H9 (cell line): ENCODE results near the gene ALKAL2. TPM values are rescaled to one million over a fixed set of nuclear protein-coding genes. Genes with fewer than 3 reads are reported as not detected.

Experiments used
- DNase-seq: peaks from one replicate; pipeline ENCODE4 v3.0.0-alpha.2; 2017
- H2AFZ ChIP-seq: one replicate; pipeline ENCODE4 v1.6.1; 2013; ENCODE audit warnings: mild to moderate bottlenecking, low read length, control low read depth, moderate library complexity
- H2AK5ac ChIP-seq: 2 replicates; pipeline ENCODE4 v1.6.1; 2013; ENCODE audit warnings: low read length, control low read depth, mixed read lengths; ENCODE audit not compliant: insufficient read length
- H2BK120ac ChIP-seq: one replicate; pipeline ENCODE4 v1.6.1; 2013; ENCODE audit warnings: low read depth, mild to moderate bottlenecking, low read length, control low read depth, inconsistent platforms; ENCODE audit not compliant: poor library complexity, severe bottlenecking
- H2BK12ac ChIP-seq: 2 replicates; pipeline ENCODE4 v1.6.1; 2013; ENCODE audit warnings: low read length, control low read depth, mixed read lengths, low read depth; ENCODE audit not compliant: insufficient read length
- H2BK15ac ChIP-seq: 2 replicates; pipeline ENCODE4 v1.6.1; 2013; ENCODE audit warnings: low read depth, low read length, control low read depth
- H2BK20ac ChIP-seq: one replicate; pipeline ENCODE4 v1.6.1; 2013; ENCODE audit warnings: low read depth, mild to moderate bottlenecking, low read length, control low read depth, inconsistent platforms; ENCODE audit not compliant: poor library complexity, severe bottlenecking
- H2BK5ac ChIP-seq: 2 replicates; pipeline ENCODE4 v1.6.1; 2013; ENCODE audit warnings: low read length, control low read depth, mixed read lengths; ENCODE audit not compliant: insufficient read length
- H3K14ac ChIP-seq: 2 replicates; pipeline ENCODE4 v1.6.1; 2013; ENCODE audit warnings: low read length, control low read depth; ENCODE audit not compliant: insufficient read depth
- H3K18ac ChIP-seq: 2 replicates; pipeline ENCODE4 v1.6.1; 2013; ENCODE audit warnings: low read depth, mild to moderate bottlenecking, mixed read lengths, low read length, control low read depth; ENCODE audit not compliant: insufficient read length
- H3K23ac ChIP-seq: 2 replicates; pipeline ENCODE4 v1.6.1; 2013; ENCODE audit warnings: low read length, control low read depth, mixed read lengths, low read depth; ENCODE audit not compliant: insufficient read length
- H3K23me2 ChIP-seq: 2 replicates; pipeline ENCODE4 v1.6.1; 2013; ENCODE audit warnings: low read depth, mild to moderate bottlenecking, mixed read lengths, low read length, control low read depth; ENCODE audit not compliant: insufficient read length, poor library complexity, severe bottlenecking
- H3K27ac ChIP-seq: 2 replicates; pipeline ENCODE4 v1.5.1; 2013; ENCODE audit warnings: low read length, control low read depth, mixed read lengths, low read depth; ENCODE audit not compliant: insufficient read length
- H3K27me3 ChIP-seq: 2 replicates; pipeline ENCODE4 v1.6.1; 2013; ENCODE audit warnings: low read length, control low read depth, inconsistent platforms; ENCODE audit not compliant: insufficient read depth
- H3K4ac ChIP-seq: 2 replicates; pipeline ENCODE4 v1.6.1; 2013; ENCODE audit warnings: low read depth, mild to moderate bottlenecking, control low read depth, inconsistent platforms, low read length, moderate library complexity
- H3K4me1 ChIP-seq: 2 replicates; pipeline ENCODE4 v1.6.1; 2013; ENCODE audit warnings: low read length, control low read depth, inconsistent platforms; ENCODE audit not compliant: insufficient read depth
- H3K4me2 ChIP-seq: 2 replicates; pipeline ENCODE4 v1.6.1; 2013; ENCODE audit warnings: low read length, control low read depth, mixed read lengths; ENCODE audit not compliant: insufficient read length, insufficient read depth
- H3K56ac ChIP-seq: 2 replicates; pipeline ENCODE4 v1.6.1; 2013; ENCODE audit warnings: low read depth, mild to moderate bottlenecking, mixed read lengths, low read length, control low read depth; ENCODE audit not compliant: insufficient read length
- H3K79me1 ChIP-seq: 2 replicates; pipeline ENCODE4 v1.6.1; 2013; ENCODE audit warnings: low read depth, mild to moderate bottlenecking, moderate library complexity, low read length, control low read depth, inconsistent platforms; ENCODE audit not compliant: insufficient read depth, poor library complexity, severe bottlenecking
- H3K79me2 ChIP-seq: 2 replicates; pipeline ENCODE4 v1.6.1; 2013; ENCODE audit warnings: low read length, control low read depth, inconsistent platforms; ENCODE audit not compliant: insufficient read depth
- H3K9ac ChIP-seq: 2 replicates; pipeline ENCODE4 v1.6.1; 2013; ENCODE audit warnings: low read length, control low read depth, mixed read lengths; ENCODE audit not compliant: insufficient read length; ENCODE audit errors: extremely low read depth
- H3K9me3 ChIP-seq: one replicate; pipeline ENCODE4 v1.6.1; 2013; ENCODE audit warnings: low read depth, low read length, inconsistent platforms; ENCODE audit not compliant: control insufficient read depth
- H3T11ph ChIP-seq: one replicate; pipeline ENCODE4 v1.6.1; 2013; ENCODE audit warnings: mild to moderate bottlenecking, low read length, control low read depth, inconsistent platforms
- H4K20me1 ChIP-seq: one replicate; pipeline ENCODE4 v1.6.1; 2013; ENCODE audit not compliant: control insufficient read depth, insufficient read length, insufficient read depth
- H4K5ac ChIP-seq: 2 replicates; pipeline ENCODE4 v1.6.1; 2013; ENCODE audit warnings: low read depth, mild to moderate bottlenecking, mixed read lengths, low read length, control low read depth; ENCODE audit not compliant: insufficient read length
- H4K8ac ChIP-seq: replicated peaks from 2 replicates; pipeline ENCODE4 v1.6.1; 2013; ENCODE audit warnings: low read length, control low read depth, mixed read lengths, low read depth; ENCODE audit not compliant: insufficient read length
- H4K91ac ChIP-seq: 2 replicates; pipeline ENCODE4 v1.6.1; 2013; ENCODE audit warnings: low read depth, mild to moderate bottlenecking, moderate library complexity, mixed read lengths, low read length, control low read depth; ENCODE audit not compliant: insufficient read length
- H3K27ac Mint-ChIP-seq, 3 experiments: 2 replicates in 2 of 3; 3 replicates in 1 of 3; pipeline ENCODE4 v1.8.0; 2020 to 2021; ENCODE audit warnings: mixed read lengths in 3 of 3, mild to moderate bottlenecking in 1 of 3, moderate library complexity in 1 of 3
- H3K27me3 Mint-ChIP-seq: 2 replicates; pipeline ENCODE4 v1.8.0; 2021; ENCODE audit warnings: low read depth, mild to moderate bottlenecking, moderate library complexity, mixed read lengths
- H3K36me3 Mint-ChIP-seq, 3 experiments: 2 replicates in 2 of 3; 3 replicates in 1 of 3; pipeline ENCODE4 v1.8.0; 2020 to 2021; ENCODE audit warnings: low read depth in 3 of 3, mixed read lengths in 3 of 3; ENCODE audit not compliant: insufficient read depth in 1 of 3
- H3K4me1 Mint-ChIP-seq, 2 experiments: 2 replicates each; pipeline ENCODE4 v1.8.0; 2020; ENCODE audit warnings: mixed read lengths in 2 of 2
- H3K4me3 Mint-ChIP-seq, 2 experiments: 2 replicates in 1 of 2; 3 replicates in 1 of 2; pipeline ENCODE4 v1.8.0; 2020 to 2021; ENCODE audit warnings: mild to moderate bottlenecking in 2 of 2, mixed read lengths in 2 of 2, moderate library complexity in 1 of 2
- H3K9me3 Mint-ChIP-seq, 2 experiments: 2 replicates in 1 of 2; 3 replicates in 1 of 2; pipeline ENCODE4 v1.8.0; 2020; ENCODE audit warnings: mild to moderate bottlenecking in 2 of 2, mixed read lengths in 2 of 2, moderate library complexity in 1 of 2
- CTCF ChIP-seq: fragments of 200-600 bp; sonication (generic); conservative IDR thresholded peaks from 3 replicates; pipeline ENCODE4 v1.8.0; 2021; ENCODE audit warnings: antibody characterized with exemption, mild to moderate bottlenecking
- WGBS: extraction: QIAGEN DNeasy Blood & Tissue Kit; methylation state at CpG from one replicate; pipeline ENCODE4 v1.1.7; 2013; ENCODE audit warnings: missing lambda C conversion rate, low lambda C conversion rate, mixed read lengths; ENCODE audit not compliant: insufficient read length; ENCODE audit errors: extremely low coverage; 5-methylcytosine and 5-hydroxymethylcytosine counted together
- total RNA-seq: library from RNA; stranded (reverse); gene quantifications from 2 replicates; pipeline ENCODE4 v1.2.1, GENCODE V29; 2021

Gene ALKAL2
- total RNA-seq, 1 experiment from 2014 or later = 0.48 TPM

- H2BK120ac ChIP-seq = no peak overlapping the region
- no peak overlapping the region for H3K9ac ChIP-seq
- H4K20me1 ChIP-seq = no peaks in the 10 kb centered on the region
- no peak overlapping the region for H2BK15ac ChIP-seq
- no peak for DNase-seq
- no peak overlapping the region for H3K27ac ChIP-seq
- peaks cover 28 to 70% (median 64%) of the 10 kb centered on the region in 3 experiments for H3K36me3 Mint-ChIP-seq
- no CpG with 5 or more reads among the region's 6 CpGs for WGBS
- no peak overlapping the region for H4K91ac ChIP-seq
- no peak overlapping the region for H3K27ac Mint-ChIP-seq
- no peaks in the 10 kb centered on the region for H3K9me3 ChIP-seq
- no peak overlapping the region for H3K23ac ChIP-seq
- no peak overlapping the region for H3K4ac ChIP-seq
- no peak overlapping the region for H3K4me2 ChIP-seq
- peaks cover 15% of the 10 kb centered on the region for H3K79me1 ChIP-seq
- H3K27me3 Mint-ChIP-seq = no peaks in the 10 kb centered on the region
- no peak overlapping the region for H4K8ac ChIP-seq
- H4K5ac ChIP-seq = no peak overlapping the region
- TF ChIP-seq CTCF = no peak
- no peaks in the 10 kb centered on the region for H3K27me3 ChIP-seq
- H3K14ac ChIP-seq = no peak overlapping the region
- no peak overlapping the region for H2BK20ac ChIP-seq
- no peaks in the 10 kb centered on the region for H3K23me2 ChIP-seq
- no peak overlapping the region for H3K18ac ChIP-seq
- no peaks in the 10 kb centered on the region for H3K4me1 ChIP-seq
- peaks cover 21% of the 10 kb centered on the region; the same call in 1 of the 2 replicates for H3K79me2 ChIP-seq
- H3K4me1 Mint-ChIP-seq = peaks cover 0 to 3% of the 10 kb centered on the region in 2 experiments; a peak in 1 of 4 replicates
- no peak overlapping the region for H2BK5ac ChIP-seq
- no peak overlapping the region for H2AK5ac ChIP-seq
- H3K9me3 Mint-ChIP-seq = no peaks in the 10 kb centered on the region
- no peak overlapping the region for H3T11ph ChIP-seq
- H3K56ac ChIP-seq = no peak overlapping the region
- H2BK12ac ChIP-seq = no peak overlapping the region
- H3K4me3 Mint-ChIP-seq = no peak overlapping the region
- no peak overlapping the region for H2AFZ ChIP-seq
Observed at GRCh38 chr2:275466-275865, 12.4 kb downstream of the ALKAL2 start.
